ENCODE results near the gene MEX3B.
A peak's percentile ranks its signal among the peaks of the same experiment; 100 is the strongest.
"Not testable (repeated sequence)": the region's sequence is repeated elsewhere in the genome, so short reads cannot be mapped to it uniquely, and the experiment has no call there.

MEX3B gene

DNA sequence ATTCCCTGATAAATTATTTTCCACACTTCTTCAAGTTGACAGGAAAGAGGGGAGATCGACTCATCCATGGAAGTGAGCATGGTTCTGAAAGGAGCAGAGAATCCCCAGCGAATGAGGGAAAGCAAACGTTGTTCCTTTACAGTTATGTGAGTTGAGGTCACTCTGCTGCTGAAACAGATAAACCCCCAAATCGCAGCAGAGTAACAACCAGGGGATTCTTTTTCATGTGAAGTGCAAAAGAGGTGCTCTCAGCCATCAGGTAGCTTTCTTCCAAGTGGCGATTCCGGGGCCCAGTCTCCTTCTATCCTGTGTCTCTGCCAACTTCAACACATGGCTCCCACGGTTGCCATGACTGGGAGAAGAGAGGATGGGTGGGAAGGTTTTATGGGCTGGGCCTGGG, 28.2 kb downstream of the MEX3B start:
- H3K9me3 ChIP-seq (ENCODE audit: low read length) = peaks cover 3% of the 10 kb centered on the region
- H3K36me3 ChIP-seq (ENCODE audit: insufficient read depth, low read length) = no peaks in the 10 kb centered on the region
- peaks cover 4% of the 10 kb centered on the region for H3K27me3 ChIP-seq (ENCODE audit: insufficient read depth, low read length)
- H3K4me3 ChIP-seq (ENCODE audit: low read length) = no peak overlapping the region
- H2AFZ ChIP-seq (ENCODE audit: low read depth, low read length) = no peak overlapping the region
- no peaks in the 10 kb centered on the region for H3K4me1 ChIP-seq (ENCODE audit: insufficient read depth, low read length)

GRCh38 chr15:82014989-82015388, 30.8 kb downstream of the MEX3B start:
- Histone ChIP-seq H2AFZ (ENCODE audit: low read depth, low read length) (no peak overlapping the region), H3K4me3 (ENCODE audit: low read length) (no peak overlapping the region), H3K27me3 (ENCODE audit: insufficient read depth, low read length) (peaks cover 4% of the 10 kb centered on the region), H3K9me3 (ENCODE audit: low read length) (peaks cover 3% of the 10 kb centered on the region), H3K36me3 (ENCODE audit: insufficient read depth, low read length) (no peaks in the 10 kb centered on the region), H3K4me1 (ENCODE audit: insufficient read depth, low read length) (no peaks in the 10 kb centered on the region)

DNA sequence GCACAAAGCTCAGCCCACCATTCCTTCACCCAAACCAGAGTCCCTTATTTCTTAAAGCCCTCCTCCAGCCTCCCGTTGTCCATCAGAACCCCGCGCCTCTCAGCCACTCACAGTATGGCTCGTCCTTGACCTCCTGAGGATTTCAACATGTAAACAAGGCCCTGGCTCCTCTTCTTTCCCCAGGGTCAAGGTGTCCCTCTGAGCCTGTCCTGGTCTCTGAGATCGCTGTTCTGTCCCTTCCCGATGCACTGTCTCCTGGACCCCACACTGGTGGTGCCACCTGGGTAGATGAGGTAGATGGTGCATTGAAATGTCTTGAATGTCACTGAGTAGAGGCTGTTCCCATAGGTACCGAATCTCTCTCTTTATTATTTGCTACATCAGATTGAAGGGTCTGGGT, 32.9 kb downstream of the MEX3B start:
- Histone ChIP-seq H3K9me3 (ENCODE audit: low read length) (peaks cover 3% of the 10 kb centered on the region), H3K27me3 (ENCODE audit: insufficient read depth, low read length) (peaks cover 2% of the 10 kb centered on the region), H3K4me3 (ENCODE audit: low read length) (no peak overlapping the region), H3K4me1 (ENCODE audit: insufficient read depth, low read length) (no peaks in the 10 kb centered on the region), H3K36me3 (ENCODE audit: insufficient read depth, low read length) (no peaks in the 10 kb centered on the region), H2AFZ (ENCODE audit: low read depth, low read length) (no peak overlapping the region)

DNA sequence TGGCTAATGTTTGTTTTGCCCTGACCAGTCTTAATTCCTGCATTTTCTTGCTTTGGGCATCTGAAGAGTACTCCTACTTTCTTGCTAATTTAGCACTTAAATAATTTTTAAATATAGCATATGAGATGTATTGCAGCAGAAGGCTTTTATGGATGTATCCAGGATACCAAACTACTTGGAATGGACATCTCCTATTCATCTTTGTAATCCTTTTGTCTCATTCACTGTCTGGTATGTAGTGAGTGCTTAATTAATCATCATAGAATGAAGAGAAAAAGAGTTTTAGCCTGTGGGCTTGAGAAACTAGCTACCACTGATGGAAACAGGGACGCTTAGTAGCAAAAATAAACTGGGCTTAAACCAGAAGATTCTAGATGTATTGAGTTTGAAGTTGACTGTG, 40.6 kb downstream of the MEX3B start:
- peaks cover 4% of the 10 kb centered on the region for H3K4me1 ChIP-seq (ENCODE audit: insufficient read depth, low read length)
- no peak overlapping the region for H3K4me3 ChIP-seq (ENCODE audit: low read length)
- H3K9me3 ChIP-seq (ENCODE audit: low read length) = no peaks in the 10 kb centered on the region
- no peaks in the 10 kb centered on the region for H3K27me3 ChIP-seq (ENCODE audit: insufficient read depth, low read length)
- H3K36me3 ChIP-seq (ENCODE audit: insufficient read depth, low read length) = no peaks in the 10 kb centered on the region
- no peak overlapping the region for H2AFZ ChIP-seq (ENCODE audit: low read depth, low read length)

DNA sequence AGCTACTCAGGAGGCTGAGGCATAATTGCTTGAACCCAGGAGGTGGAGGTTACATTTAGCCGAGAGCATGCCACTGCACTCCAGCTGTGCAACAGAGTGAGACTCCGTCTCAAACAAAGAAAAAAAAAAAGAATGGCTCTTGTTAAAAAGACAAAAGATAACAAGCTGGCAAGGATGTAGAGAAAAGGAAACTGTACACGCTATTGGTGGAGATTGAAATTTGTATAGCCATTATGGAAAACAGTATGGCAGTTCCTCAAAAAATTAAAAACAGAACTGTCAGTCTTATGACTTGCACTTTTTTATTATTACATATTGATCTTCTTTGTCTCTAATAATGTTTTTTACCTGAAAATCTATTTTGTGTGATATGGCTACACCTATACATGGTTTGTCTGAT, 41.9 kb downstream of the MEX3B start:
- no peak overlapping the region for H2AFZ ChIP-seq (ENCODE audit: low read depth, low read length)
- H3K4me1 ChIP-seq (ENCODE audit: insufficient read depth, low read length) = peaks cover 4% of the 10 kb centered on the region
- no peaks in the 10 kb centered on the region for H3K27me3 ChIP-seq (ENCODE audit: insufficient read depth, low read length)
- no peaks in the 10 kb centered on the region for H3K9me3 ChIP-seq (ENCODE audit: low read length)
- H3K4me3 ChIP-seq (ENCODE audit: low read length) = no peak overlapping the region
- no peaks in the 10 kb centered on the region for H3K36me3 ChIP-seq (ENCODE audit: insufficient read depth, low read length)

- not testable (repeated sequence) for H3K36me3 ChIP-seq (ENCODE audit: insufficient read depth, low read length); H3K9me3 ChIP-seq (ENCODE audit: low read length); H3K27me3 ChIP-seq (ENCODE audit: insufficient read depth, low read length); H2AFZ ChIP-seq (ENCODE audit: low read depth, low read length); H3K4me1 ChIP-seq (ENCODE audit: insufficient read depth, low read length)
- H3K4me3 ChIP-seq (ENCODE audit: low read length) = peak overlapping the region; percentile 43
Measured at GRCh38 chr15:81995081-81995480, 50.7 kb downstream of the MEX3B start.

- H3K36me3 ChIP-seq (ENCODE audit: insufficient read depth, low read length) = no peaks in the 10 kb centered on the region
- peaks cover 5% of the 10 kb centered on the region for H3K9me3 ChIP-seq (ENCODE audit: low read length)
- no peaks in the 10 kb centered on the region for H3K27me3 ChIP-seq (ENCODE audit: insufficient read depth, low read length)
- no peaks in the 10 kb centered on the region for H3K4me1 ChIP-seq (ENCODE audit: insufficient read depth, low read length)
- no peak overlapping the region for H2AFZ ChIP-seq (ENCODE audit: low read depth, low read length)
- no peak overlapping the region for H3K4me3 ChIP-seq (ENCODE audit: low read length)
Measured at GRCh38 chr15:81992523-81992922, 53.3 kb downstream of the MEX3B start.
